NB4 (cell line): ENCODE results near the gene GNAO1.

ENCODE experiments used
- POLR2A ChIP-seq: IDR thresholded peaks from 2 replicates; pipeline ENCODE4 v1.6.1; 2011; ENCODE audit warnings: mild to moderate bottlenecking; ENCODE audit not compliant: insufficient read length; ENCODE audit errors: extremely low read depth
- TF ChIP-seq, protein P1 (sequence below): IDR thresholded peaks from one replicate; pipeline ENCODE4 v1.5.1; 2012; ENCODE audit warnings: low read depth, low read length
- TF ChIP-seq, protein P2 (sequence below): IDR thresholded peaks from 2 replicates; pipeline ENCODE4 v1.6.1; 2011; ENCODE audit warnings: low read depth, low read length

DNA sequence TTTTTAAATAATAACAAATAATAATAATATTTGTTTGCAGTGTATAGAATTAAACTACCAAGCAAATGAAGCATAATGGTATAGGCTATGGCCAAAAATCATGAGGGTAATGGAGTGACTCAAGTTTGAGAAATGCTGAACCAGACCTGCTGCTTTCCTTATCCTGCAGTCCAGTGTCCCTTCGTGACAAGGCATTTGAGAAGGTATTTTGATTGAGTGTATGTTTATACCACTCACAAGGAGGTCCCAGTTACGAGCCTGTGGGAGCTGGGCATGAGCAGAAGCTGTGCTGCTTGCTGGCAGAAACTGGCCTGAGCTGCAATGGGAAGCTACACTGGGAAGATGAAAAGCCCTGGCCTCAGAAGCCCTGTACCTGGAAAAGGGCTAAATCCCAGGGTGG lies 50.3 kb downstream of the GNAO1 start:
- TF ChIP-seq, protein P1, sequence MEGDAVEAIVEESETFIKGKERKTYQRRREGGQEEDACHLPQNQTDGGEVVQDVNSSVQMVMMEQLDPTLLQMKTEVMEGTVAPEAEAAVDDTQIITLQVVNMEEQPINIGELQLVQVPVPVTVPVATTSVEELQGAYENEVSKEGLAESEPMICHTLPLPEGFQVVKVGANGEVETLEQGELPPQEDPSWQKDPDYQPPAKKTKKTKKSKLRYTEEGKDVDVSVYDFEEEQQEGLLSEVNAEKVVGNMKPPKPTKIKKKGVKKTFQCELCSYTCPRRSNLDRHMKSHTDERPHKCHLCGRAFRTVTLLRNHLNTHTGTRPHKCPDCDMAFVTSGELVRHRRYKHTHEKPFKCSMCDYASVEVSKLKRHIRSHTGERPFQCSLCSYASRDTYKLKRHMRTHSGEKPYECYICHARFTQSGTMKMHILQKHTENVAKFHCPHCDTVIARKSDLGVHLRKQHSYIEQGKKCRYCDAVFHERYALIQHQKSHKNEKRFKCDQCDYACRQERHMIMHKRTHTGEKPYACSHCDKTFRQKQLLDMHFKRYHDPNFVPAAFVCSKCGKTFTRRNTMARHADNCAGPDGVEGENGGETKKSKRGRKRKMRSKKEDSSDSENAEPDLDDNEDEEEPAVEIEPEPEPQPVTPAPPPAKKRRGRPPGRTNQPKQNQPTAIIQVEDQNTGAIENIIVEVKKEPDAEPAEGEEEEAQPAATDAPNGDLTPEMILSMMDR = no peak
- TF ChIP-seq, protein P2, sequence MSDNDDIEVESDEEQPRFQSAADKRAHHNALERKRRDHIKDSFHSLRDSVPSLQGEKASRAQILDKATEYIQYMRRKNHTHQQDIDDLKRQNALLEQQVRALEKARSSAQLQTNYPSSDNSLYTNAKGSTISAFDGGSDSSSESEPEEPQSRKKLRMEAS = no peak
- no peak for TF ChIP-seq POLR2A
